Measurements from ENCODE around the gene CCIN.
"Not testable (repeated sequence)": the region's sequence is repeated elsewhere in the genome, so short reads cannot be mapped to it uniquely, and the experiment has no call there.

Gene CCIN

GRCh38 chr9:36141288-36141687 is 27.9 kb upstream of the CCIN start:
- no peak for DNase-seq

- no peak for DNase-seq
Observed at GRCh38 chr9:36141761-36142160, 27.4 kb upstream of the CCIN start.

- DNase-seq = no peak
Observed at GRCh38 chr9:36142510-36143244, 26.5 kb upstream of the CCIN start.

- no peak for DNase-seq
Observed at GRCh38 chr9:36143245-36143641, 25.9 kb upstream of the CCIN start.

GRCh38 chr9:36144309-36145232 is 24.6 kb upstream of the CCIN start:
- DNase-seq = no peak

GRCh38 chr9:36145970-36146369 is 23.2 kb upstream of the CCIN start:
- DNase-seq = no peak

- DNase-seq = no peak
Observed at GRCh38 chr9:36146651-36147050, 22.5 kb upstream of the CCIN start.

GRCh38 chr9:36147441-36148175 is 21.6 kb upstream of the CCIN start:
- DNase-seq = no peak

GRCh38 chr9:36148311-36149051 is 20.7 kb upstream of the CCIN start:
- peak; percentile 84 for DNase-seq

- no peak for DNase-seq
Observed at GRCh38 chr9:36149197-36149596, 20.0 kb upstream of the CCIN start.

GRCh38 chr9:36150574-36151315 is 18.4 kb upstream of the CCIN start:
- DNase-seq = no peak

- no peak for DNase-seq
Observed at GRCh38 chr9:36151316-36152210, 17.6 kb upstream of the CCIN start.

- no peak for DNase-seq
Observed at GRCh38 chr9:36152741-36153438, 16.3 kb upstream of the CCIN start.

- no peak for DNase-seq
Observed at GRCh38 chr9:36153746-36154145, 15.4 kb upstream of the CCIN start.

- DNase-seq = peak; percentile 63
Observed at GRCh38 chr9:36154331-36154952, 14.7 kb upstream of the CCIN start.

GRCh38 chr9:36156116-36156515 is 13.1 kb upstream of the CCIN start:
- no peak for DNase-seq

- DNase-seq = no peak
Observed at GRCh38 chr9:36158122-36158521, 11.1 kb upstream of the CCIN start.

GRCh38 chr9:36158917-36159316 is 10.3 kb upstream of the CCIN start:
- DNase-seq = no peak

GRCh38 chr9:36159509-36159908 is 9.7 kb upstream of the CCIN start:
- DNase-seq = not testable (repeated sequence)

GRCh38 chr9:36160126-36160525 is 9.1 kb upstream of the CCIN start:
- DNase-seq = not testable (repeated sequence)
